Measurements from ENCODE around the gene CHRNA1.
"Not testable (repeated sequence)": the region's sequence is repeated elsewhere in the genome, so short reads cannot be mapped to it uniquely, and the experiment has no call there.

Gene CHRNA1

GRCh38 chr2:174717273-174717672 lies 47.0 kb downstream of the CHRNA1 start:
- DNase-seq (ENCODE audit: low read depth), result no peak

- DNase-seq (ENCODE audit: low read depth), result no peak
Measured at GRCh38 chr2:174716785-174717184, 47.5 kb downstream of the CHRNA1 start.

GRCh38 chr2:174713686-174714085 lies 50.6 kb downstream of the CHRNA1 start:
- DNase-seq (ENCODE audit: low read depth), result no peak

- DNase-seq (ENCODE audit: low read depth), result no peak
Measured at GRCh38 chr2:174711206-174711605, 53.1 kb downstream of the CHRNA1 start.

- DNase-seq (ENCODE audit: low read depth), result not testable (repeated sequence)
Measured at GRCh38 chr2:174709416-174710004, 54.8 kb downstream of the CHRNA1 start.

- no peak for DNase-seq (ENCODE audit: low read depth)
Measured at GRCh38 chr2:174708713-174709112, 55.6 kb downstream of the CHRNA1 start.

- DNase-seq (ENCODE audit: low read depth), result no peak
Measured at GRCh38 chr2:174705321-174705720, 59.0 kb downstream of the CHRNA1 start.

- DNase-seq (ENCODE audit: low read depth), result no peak
Measured at GRCh38 chr2:174704642-174705041, 59.6 kb downstream of the CHRNA1 start.

- no peak for DNase-seq (ENCODE audit: low read depth)
Measured at GRCh38 chr2:174704061-174704460, 60.2 kb downstream of the CHRNA1 start.

- DNase-seq (ENCODE audit: low read depth), result no peak
Measured at GRCh38 chr2:174703430-174703829, 60.8 kb downstream of the CHRNA1 start.

GRCh38 chr2:174702541-174702940 lies 61.7 kb downstream of the CHRNA1 start:
- DNase-seq (ENCODE audit: low read depth), result no peak

GRCh38 chr2:174699993-174700766 lies 64.1 kb downstream of the CHRNA1 start:
- no peak for DNase-seq (ENCODE audit: low read depth)
